ENCODE data around the gene IL36RN. TPM values are rescaled to one million over a fixed set of nuclear protein-coding genes. Genes with fewer than 3 reads are reported as not detected.

IL36RN gene
- total RNA-seq, 1 donor = not detected

DNA sequence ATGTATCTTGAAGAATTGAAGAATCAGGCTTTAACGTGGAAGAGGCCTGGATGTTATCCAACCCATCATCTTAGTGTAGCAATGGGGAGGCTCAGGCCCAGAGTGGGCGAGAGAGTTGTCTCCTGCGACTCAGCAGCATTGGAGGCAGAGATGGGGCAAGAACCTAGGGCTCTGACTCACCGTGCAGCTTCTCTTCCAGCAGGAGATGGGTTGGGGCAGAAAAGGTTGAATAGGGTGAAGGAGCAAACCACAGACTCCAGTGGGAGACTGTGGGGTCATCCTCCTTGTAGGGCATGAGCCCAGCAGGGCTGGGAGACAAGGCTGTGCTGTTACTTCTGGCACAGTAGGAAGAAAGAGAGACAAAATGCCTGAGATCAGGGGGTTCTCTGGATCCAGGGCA, 1.4 kb downstream of the IL36RN start:
- Histone ChIP-seq H3K4me3 (ENCODE audit: low read length) (no peak overlapping the region), H3K27me3 (ENCODE audit: insufficient read depth, low read length) (no peaks in the 10 kb centered on the region), H3K9me3 (ENCODE audit: low read depth, low read length) (no peaks in the 10 kb centered on the region), H3K4me1 (ENCODE audit: insufficient read depth, low read length) (no peaks in the 10 kb centered on the region)

DNA sequence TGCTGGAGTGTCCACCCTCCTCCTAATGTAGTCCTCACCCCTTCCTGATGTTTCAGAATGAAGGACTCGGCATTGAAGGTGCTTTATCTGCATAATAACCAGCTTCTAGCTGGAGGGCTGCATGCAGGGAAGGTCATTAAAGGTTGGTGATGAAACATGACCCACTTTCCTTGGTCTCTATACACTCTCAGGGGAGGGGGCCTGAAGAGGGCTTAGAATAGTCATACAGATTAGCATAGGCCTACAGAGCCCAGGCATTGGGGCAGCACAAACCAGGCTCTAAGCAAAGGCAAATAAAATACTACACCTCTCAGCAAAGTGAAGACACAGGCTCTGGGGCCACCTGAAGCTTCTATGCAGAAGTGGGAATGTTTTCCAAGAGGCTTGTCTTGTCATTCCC, 1.8 kb downstream of the IL36RN start:
- no peaks in the 10 kb centered on the region for H3K4me1 ChIP-seq (ENCODE audit: insufficient read depth, low read length)
- H3K27me3 ChIP-seq (ENCODE audit: insufficient read depth, low read length) = no peaks in the 10 kb centered on the region
- no peak overlapping the region for H3K4me3 ChIP-seq (ENCODE audit: low read length)
- no peaks in the 10 kb centered on the region for H3K9me3 ChIP-seq (ENCODE audit: low read depth, low read length)

DNA sequence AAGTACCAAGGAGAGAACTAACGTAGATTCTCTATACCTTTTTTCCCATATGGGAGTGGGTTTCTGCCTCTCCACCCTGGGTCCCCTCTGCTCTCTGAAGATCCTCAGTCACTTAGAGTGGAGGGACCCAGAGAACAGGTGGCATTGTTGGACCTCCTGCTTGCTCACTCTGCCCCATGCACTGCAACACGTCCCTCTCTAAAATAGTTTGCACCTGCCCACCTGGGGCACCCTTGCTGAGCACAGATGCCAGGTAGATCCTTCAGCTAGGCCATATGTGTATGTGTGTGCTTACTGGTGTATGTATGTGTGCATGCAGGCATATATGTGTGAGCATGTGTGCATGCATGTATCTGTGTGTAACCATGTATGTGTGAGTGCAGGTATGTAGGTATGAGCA, 2.2 kb downstream of the IL36RN start:
- no peaks in the 10 kb centered on the region for H3K27me3 ChIP-seq (ENCODE audit: insufficient read depth, low read length)
- H3K9me3 ChIP-seq (ENCODE audit: low read depth, low read length) = no peaks in the 10 kb centered on the region
- H3K4me3 ChIP-seq (ENCODE audit: low read length) = no peak overlapping the region
- H3K4me1 ChIP-seq (ENCODE audit: insufficient read depth, low read length) = no peaks in the 10 kb centered on the region

DNA sequence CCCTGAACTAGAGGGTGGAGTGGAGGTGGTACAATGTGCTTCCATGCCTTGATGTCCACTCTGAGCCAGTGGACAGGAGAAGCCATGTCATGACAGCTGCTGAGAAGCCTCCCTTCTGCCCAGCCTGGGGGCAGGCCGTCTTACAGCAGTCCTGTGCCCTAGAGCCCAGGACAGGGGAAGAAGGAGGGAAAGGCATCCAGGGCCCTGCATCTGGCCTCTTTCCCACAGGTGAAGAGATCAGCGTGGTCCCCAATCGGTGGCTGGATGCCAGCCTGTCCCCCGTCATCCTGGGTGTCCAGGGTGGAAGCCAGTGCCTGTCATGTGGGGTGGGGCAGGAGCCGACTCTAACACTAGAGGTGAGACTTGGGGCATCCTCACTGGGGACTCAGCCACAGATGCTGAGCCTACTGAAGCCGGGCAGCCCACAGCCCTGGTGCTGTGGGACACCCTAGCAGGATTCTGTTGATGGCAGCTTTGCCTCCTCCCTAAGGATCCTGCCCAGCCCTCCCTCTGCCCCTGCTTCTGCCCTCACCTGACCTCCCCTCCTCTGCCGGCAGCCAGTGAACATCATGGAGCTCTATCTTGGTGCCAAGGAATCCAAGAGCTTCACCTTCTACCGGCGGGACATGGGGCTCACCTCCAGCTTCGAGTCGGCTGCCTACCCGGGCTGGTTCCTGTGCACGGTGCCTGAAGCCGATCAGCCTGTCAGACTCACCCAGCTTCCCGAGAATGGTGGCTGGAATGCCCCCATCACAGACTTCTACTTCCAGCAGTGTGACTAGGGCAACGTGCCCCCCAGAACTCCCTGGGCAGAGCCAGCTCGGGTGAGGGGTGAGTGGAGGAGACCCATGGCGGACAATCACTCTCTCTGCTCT, 3.1 kb downstream of the IL36RN start:
- H3K27me3 ChIP-seq (ENCODE audit: insufficient read depth, low read length) = no peaks in the 10 kb centered on the region
- no peaks in the 10 kb centered on the region for H3K9me3 ChIP-seq (ENCODE audit: low read depth, low read length)
- H3K4me1 ChIP-seq (ENCODE audit: insufficient read depth, low read length) = no peaks in the 10 kb centered on the region
- no peak overlapping the region for H3K4me3 ChIP-seq (ENCODE audit: low read length)

DNA sequence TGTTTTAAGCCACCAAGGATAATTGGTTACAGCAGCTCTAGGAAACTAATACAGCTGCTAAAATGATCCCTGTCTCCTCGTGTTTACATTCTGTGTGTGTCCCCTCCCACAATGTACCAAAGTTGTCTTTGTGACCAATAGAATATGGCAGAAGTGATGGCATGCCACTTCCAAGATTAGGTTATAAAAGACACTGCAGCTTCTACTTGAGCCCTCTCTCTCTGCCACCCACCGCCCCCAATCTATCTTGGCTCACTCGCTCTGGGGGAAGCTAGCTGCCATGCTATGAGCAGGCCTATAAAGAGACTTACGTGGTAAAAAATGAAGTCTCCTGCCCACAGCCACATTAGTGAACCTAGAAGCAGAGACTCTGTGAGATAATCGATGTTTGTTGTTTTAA, 5.3 kb downstream of the IL36RN start:
- Histone ChIP-seq H3K9me3 (ENCODE audit: low read depth, low read length) (no peaks in the 10 kb centered on the region), H3K4me3 (ENCODE audit: low read length) (no peak overlapping the region), H3K27me3 (ENCODE audit: insufficient read depth, low read length) (no peaks in the 10 kb centered on the region), H3K4me1 (ENCODE audit: insufficient read depth, low read length) (no peaks in the 10 kb centered on the region)

DNA sequence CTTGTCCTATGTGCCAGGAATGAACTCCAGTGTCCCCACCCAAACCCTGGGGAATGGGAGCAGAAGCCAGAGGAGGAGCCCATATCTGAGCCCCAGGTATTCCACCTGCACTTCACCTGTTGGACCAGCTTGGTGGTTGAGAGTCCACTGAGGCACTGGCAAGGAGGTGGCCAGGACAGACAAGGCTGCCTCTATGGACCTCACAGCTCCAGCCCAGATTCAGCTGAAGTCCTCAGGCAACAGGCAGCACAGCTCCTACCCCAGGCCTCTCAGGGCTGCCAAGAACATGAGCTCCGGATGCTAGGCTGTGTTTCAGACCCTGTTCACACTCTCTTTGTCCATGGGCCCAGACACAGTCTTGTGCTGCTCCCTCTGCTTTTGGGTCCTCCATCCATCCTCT, 5.9 kb downstream of the IL36RN start:
- Histone ChIP-seq H3K9me3 (ENCODE audit: low read depth, low read length) (no peaks in the 10 kb centered on the region), H3K4me3 (ENCODE audit: low read length) (no peak overlapping the region), H3K27me3 (ENCODE audit: insufficient read depth, low read length) (no peaks in the 10 kb centered on the region), H3K4me1 (ENCODE audit: insufficient read depth, low read length) (no peaks in the 10 kb centered on the region)

DNA sequence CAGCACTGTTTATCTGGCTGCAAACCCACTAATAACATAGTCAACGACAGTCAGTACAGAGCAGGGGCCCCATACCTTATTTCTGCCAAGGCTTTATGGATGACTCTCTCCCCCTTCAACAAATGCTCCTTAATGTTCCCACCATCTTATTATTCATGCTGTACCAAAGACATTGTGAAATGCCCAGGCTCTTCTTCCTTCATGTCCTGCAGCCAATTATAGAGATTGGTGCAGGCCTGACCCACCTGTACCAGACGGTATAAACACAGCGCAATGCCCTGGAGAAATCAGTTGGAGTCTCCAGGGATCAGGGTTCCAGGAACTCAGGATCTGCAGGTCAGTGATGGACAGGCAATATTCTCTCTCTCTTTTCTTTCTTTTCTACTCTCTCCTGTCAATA, 8.7 kb downstream of the IL36RN start, which contains the start of gene IL1F10:
Gene IL1F10, plus strand, starts transcription at position 290 of the 400 bp plus-strand sequence. CDS start 4,769 bp downstream, outside the sequence.
- Histone ChIP-seq H3K27me3 (ENCODE audit: insufficient read depth, low read length) (no peaks in the 10 kb centered on the region), H3K9me3 (ENCODE audit: low read depth, low read length) (no peaks in the 10 kb centered on the region), H3K4me1 (ENCODE audit: insufficient read depth, low read length) (no peaks in the 10 kb centered on the region), H3K4me3 (ENCODE audit: low read length) (no peak within 1 kb of the TSS)

DNA sequence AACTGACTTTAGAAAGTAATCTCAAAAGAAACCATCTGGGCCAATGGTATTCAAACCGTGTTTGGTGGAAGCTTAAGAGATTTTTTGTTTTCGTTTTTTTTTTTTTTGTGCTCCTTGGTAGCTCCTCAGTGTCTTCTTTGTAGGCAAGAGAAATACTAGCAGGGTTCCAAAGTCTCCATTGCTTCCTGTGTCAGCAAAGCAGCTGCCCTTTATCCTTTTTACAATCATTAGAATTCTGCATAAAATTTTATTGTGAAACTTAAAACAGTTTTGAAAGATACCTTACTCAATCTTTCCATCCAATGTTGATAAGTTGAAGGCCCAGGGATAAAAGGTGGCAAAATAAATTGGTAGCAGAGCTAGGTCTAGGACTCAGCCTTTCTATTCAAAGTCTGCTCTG, 9.3 kb downstream of the IL36RN start:
- H3K4me3 ChIP-seq (ENCODE audit: low read length) = no peak overlapping the region
- H3K9me3 ChIP-seq (ENCODE audit: low read depth, low read length) = no peaks in the 10 kb centered on the region
- no peaks in the 10 kb centered on the region for H3K27me3 ChIP-seq (ENCODE audit: insufficient read depth, low read length)
- H3K4me1 ChIP-seq (ENCODE audit: insufficient read depth, low read length) = no peaks in the 10 kb centered on the region

DNA sequence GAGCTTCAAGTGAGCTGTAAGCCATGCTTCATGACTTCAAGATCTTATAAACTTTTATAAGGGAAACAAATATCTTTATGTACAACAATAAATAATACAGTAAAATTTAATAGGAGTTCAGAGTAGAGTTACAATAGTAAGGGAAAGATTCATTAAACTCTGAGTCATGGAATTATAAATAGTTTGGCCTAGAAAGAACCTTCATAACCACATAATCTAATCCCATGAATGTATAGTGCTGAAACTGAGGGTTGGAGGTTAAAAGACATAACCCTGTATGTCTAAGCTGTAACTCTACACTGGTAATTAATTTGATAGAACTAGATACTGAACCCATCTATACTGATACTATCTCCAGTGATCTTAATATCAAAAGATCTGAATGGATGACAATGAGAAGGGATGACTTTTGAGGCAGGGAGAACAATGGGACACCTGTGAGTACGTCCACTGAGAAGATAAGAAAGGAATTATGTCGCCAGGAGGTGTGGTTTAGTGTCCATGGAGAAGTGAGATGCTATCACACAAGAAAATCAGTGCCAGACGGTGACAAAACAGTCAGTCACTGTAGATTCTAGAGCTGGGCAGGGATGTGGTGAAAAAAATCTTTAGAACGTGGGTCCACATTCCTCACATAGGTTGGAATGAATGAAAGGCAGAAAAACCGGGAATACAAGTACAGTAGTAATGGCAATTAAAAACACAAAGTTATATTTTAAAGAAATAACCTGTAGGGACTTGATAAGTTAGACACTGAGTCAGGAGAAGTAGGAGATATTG, 9.9 kb downstream of the IL36RN start:
- Histone ChIP-seq H3K4me3 (ENCODE audit: low read length) (no peak overlapping the region), H3K9me3 (ENCODE audit: low read depth, low read length) (no peaks in the 10 kb centered on the region), H3K27me3 (ENCODE audit: insufficient read depth, low read length) (no peaks in the 10 kb centered on the region), H3K4me1 (ENCODE audit: insufficient read depth, low read length) (no peaks in the 10 kb centered on the region)

DNA sequence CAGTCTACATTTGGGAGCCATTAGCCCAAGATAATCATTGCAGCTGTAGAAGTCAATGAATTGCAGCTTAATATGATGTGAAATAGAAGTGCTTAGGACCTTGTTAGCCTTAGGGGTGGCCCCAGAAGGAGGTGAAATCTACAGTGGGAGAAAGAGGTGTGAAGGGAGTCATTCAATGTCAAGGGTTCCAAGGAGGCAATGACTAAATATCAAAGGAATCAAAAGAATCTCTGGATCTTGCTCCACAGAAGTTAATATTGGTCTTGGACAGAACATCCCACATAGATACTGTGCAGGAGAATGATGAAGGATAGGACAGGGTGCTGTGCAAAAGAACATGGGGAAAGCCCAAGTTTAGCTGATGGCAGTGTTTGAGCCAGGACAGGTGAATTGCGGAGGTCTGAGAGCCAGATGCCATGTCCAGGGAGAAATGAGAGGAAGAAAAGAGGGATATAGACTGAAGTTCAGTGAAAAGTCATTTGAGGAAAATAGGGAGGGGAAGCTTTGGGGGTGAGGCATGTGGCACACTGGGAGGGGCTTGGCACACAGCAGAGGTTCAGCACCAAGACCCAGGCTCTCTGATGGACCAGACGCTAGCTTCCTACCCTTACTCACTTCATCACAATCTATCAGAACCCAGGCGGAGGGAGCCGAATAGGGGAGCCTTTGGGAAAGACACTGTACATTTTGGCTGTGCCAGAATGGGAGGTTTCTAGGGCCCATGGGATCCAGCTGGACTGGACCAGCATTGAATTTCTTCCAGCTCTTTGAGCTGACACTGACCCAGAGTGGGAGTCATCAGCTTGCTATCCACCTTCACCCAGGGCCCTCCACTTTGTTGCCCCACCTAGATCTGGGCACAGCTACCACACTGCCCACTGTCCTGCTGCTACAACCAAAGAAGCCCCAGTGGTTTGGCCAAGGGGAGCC, 10.9 kb downstream of the IL36RN start:
- Histone ChIP-seq H3K4me3 (ENCODE audit: low read length) (no peak overlapping the region), H3K9me3 (ENCODE audit: low read depth, low read length) (no peaks in the 10 kb centered on the region), H3K27me3 (ENCODE audit: insufficient read depth, low read length) (no peaks in the 10 kb centered on the region), H3K4me1 (ENCODE audit: insufficient read depth, low read length) (no peaks in the 10 kb centered on the region)

DNA sequence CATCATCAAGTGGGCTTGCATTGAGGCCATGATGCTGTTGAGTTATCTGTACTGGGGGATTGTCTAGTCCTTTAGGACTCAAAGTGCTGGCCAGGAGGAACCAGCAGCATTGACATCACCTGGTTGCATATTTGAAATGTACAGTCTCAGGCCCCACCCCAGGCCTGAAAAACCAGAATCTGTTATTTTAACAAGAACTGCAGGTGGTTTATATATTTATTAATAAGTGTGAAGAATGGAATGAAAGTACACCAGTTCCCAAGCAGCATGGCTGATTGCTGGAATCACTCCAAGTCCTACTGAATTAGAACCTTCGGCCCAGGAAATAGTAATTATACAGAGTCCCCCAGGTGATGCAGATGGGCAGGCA, 11.6 kb downstream of the IL36RN start:
- Histone ChIP-seq H3K9me3 (ENCODE audit: low read depth, low read length) (no peaks in the 10 kb centered on the region), H3K4me1 (ENCODE audit: insufficient read depth, low read length) (no peaks in the 10 kb centered on the region), H3K4me3 (ENCODE audit: low read length) (no peak overlapping the region), H3K27me3 (ENCODE audit: insufficient read depth, low read length) (no peaks in the 10 kb centered on the region)

DNA sequence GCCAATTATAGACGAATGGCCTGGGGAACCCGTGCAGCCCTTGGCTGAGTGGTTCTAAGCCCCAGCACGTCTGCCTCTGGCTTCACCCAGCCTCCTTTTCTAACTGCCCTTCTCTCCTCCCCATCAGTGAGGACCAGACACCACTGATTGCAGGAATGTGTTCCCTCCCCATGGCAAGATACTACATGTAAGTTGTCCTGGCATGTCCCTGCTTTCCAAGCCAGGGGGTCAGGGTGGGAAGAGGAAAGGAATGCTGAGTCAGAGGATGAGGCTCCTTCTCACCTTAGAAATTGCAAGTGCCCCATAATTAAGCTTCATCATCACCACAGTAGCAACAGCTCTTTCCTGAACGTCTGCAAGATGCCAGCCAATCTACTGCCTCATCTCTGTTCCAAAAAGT, 13.6 kb downstream of the IL36RN start:
- Histone ChIP-seq H3K4me3 (ENCODE audit: low read length) (no peak overlapping the region), H3K9me3 (ENCODE audit: low read depth, low read length) (no peaks in the 10 kb centered on the region), H3K27me3 (ENCODE audit: insufficient read depth, low read length) (no peaks in the 10 kb centered on the region), H3K4me1 (ENCODE audit: insufficient read depth, low read length) (no peaks in the 10 kb centered on the region)

DNA sequence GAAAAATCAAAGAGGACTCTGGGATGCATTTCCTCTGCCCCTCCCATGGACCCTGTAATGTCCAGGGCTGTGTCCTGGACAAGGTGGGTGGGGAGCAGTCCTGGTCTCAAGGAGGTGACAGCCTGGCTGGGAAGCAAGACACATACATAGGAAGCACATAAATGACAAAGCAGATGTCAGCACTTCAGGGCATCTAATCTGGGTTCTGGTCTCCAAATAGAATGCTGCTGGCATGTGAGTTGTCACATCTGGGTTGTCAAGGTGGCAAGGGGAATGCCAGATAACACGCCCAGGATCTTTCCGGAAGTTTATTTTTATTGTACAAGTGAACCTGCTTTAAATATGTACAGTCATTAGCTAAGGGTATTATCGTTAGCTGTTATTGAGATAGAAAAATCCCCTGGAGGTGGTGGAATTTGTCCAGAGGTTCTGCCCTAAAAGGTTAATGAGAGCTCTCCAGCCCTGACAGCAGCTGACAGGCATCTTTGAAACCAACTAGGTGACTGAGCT, 14.4 kb downstream of the IL36RN start:
- Histone ChIP-seq H3K4me3 (ENCODE audit: low read length) (no peak overlapping the region), H3K4me1 (ENCODE audit: insufficient read depth, low read length) (no peaks in the 10 kb centered on the region), H3K9me3 (ENCODE audit: low read depth, low read length) (no peaks in the 10 kb centered on the region), H3K27me3 (ENCODE audit: insufficient read depth, low read length) (no peaks in the 10 kb centered on the region)

DNA sequence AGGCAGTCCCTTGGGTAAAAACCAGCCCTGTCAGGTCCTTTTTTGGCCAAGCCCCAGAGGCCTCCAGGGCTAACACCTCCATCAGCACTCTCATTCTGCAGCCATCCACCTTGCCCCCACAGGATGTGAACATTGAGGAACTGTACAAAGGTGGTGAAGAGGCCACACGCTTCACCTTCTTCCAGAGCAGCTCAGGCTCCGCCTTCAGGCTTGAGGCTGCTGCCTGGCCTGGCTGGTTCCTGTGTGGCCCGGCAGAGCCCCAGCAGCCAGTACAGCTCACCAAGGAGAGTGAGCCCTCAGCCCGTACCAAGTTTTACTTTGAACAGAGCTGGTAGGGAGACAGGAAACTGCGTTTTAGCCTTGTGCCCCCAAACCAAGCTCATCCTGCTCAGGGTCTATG, 16.0 kb downstream of the IL36RN start:
- Histone ChIP-seq H3K27me3 (ENCODE audit: insufficient read depth, low read length) (no peaks in the 10 kb centered on the region), H3K4me3 (ENCODE audit: low read length) (no peak overlapping the region), H3K4me1 (ENCODE audit: insufficient read depth, low read length) (no peaks in the 10 kb centered on the region), H3K9me3 (ENCODE audit: low read depth, low read length) (no peaks in the 10 kb centered on the region)

DNA sequence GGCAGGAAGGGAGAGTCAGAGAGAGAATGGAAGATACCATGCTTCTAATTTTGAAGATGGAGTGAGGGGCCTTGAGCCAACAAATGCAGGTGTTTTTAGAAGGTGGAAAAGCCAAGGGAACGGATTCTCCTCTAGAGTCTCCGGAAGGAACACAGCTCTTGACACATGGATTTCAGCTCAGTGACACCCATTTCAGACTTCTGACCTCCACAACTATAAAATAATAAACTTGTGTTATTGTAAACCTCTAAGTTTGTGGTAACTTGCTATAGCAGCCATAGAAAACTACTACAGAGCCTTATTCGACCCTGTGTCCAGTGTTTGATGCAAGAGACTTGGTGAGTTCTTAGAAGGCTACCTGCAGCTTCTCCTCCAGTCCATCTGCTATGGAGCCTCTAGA, 16.6 kb downstream of the IL36RN start:
- Histone ChIP-seq H3K27me3 (ENCODE audit: insufficient read depth, low read length) (no peaks in the 10 kb centered on the region), H3K9me3 (ENCODE audit: low read depth, low read length) (no peaks in the 10 kb centered on the region), H3K4me3 (ENCODE audit: low read length) (no peak overlapping the region)

More for the DNA sequence above, 16.6 kb downstream of the IL36RN start:
- H3K4me1 ChIP-seq (ENCODE audit: insufficient read depth, low read length) = no peaks in the 10 kb centered on the region

Measured in mononuclear cell (primary cell).